ENCODE data around the gene UBE4A.

The UBE4A gene

DNA sequence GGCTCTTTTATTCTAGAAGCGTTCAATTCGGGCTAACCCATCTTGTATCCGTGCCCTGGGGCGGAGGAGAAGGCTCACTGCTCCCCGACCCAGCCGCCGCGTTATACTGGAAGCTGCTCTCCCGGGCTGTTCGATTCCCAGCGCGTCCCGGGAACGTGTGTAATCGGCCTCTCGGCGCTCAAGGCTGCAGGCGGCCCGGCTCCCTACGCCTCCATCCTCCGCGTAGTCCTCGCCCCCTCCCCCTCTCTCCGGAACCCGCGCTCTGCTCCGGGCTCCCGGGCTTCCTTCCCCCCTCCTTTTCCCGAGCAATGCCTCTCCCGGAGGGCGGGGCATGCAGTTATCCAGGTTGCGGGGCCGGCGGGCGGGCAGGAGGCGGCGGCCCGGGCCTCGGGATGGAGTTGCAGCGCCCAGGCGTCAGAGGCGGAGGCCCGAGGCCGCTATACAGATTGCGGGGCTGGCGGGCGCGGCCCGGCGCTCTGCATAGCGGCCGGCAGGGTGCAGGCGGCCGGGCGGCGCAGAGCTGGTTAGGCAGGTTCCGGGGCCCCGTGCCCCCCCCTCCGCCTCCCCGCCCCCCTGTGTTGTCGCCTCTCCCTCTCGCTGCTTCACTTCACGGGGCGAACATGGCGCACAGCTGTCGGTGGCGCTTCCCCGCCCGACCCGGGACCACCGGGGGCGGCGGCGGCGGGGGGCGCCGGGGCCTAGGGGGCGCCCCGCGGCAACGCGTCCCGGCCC is 76.7 kb downstream of the UBE4A start, which contains the start of gene KMT2A:
TSS of gene KMT2A (plus strand) at position 600 of the 732 bp plus-strand sequence. CDS start at position 621, 21 bp downstream.
- peaks cover 31% of the 10 kb centered on the region for H3K4me1 ChIP-seq (ENCODE audit: control insufficient read depth, insufficient read depth, low read length)
- H3K9me3 ChIP-seq (ENCODE audit: control insufficient read depth, low read length) = no peaks in the 10 kb centered on the region
- no peaks in the 10 kb centered on the region for H3K27me3 ChIP-seq (ENCODE audit: control insufficient read depth, insufficient read depth, low read length)
- peak within 1 kb of the TSS; percentile 80 for H3K4me3 ChIP-seq (ENCODE audit: low read length)
- H3K36me3 ChIP-seq (ENCODE audit: control insufficient read depth, insufficient read depth, low read length) = no peaks in the 10 kb centered on the region
- H3K9ac ChIP-seq (ENCODE audit: low read length) = peak within 1 kb of the TSS; percentile 84

DNA sequence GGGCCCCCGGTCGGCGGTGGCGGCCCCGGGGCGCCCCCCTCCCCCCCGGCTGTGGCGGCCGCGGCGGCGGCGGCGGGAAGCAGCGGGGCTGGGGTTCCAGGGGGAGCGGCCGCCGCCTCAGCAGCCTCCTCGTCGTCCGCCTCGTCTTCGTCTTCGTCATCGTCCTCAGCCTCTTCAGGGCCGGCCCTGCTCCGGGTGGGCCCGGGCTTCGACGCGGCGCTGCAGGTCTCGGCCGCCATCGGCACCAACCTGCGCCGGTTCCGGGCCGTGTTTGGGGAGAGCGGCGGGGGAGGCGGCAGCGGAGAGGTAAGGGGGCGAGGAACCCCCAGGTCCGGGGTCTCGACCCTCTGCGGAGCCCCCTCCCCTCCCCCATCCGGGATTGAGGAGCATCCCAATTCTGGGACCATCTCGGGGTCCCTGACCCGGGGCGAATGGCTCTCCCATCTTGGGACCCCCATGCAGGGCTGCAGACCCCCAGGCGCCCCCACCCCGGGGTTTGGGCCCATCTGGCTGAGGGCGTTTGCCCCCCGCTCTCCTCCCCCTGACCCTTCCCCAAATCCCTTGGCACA is 77.3 kb downstream of the UBE4A start:
- Histone ChIP-seq H3K9ac (ENCODE audit: low read length) (peak overlapping the region; percentile 84), H3K4me3 (ENCODE audit: low read length) (peak overlapping the region; percentile 80), H3K36me3 (ENCODE audit: control insufficient read depth, insufficient read depth, low read length) (no peaks in the 10 kb centered on the region), H3K27me3 (ENCODE audit: control insufficient read depth, insufficient read depth, low read length) (no peaks in the 10 kb centered on the region), H3K4me1 (ENCODE audit: control insufficient read depth, insufficient read depth, low read length) (peaks cover 33% of the 10 kb centered on the region), H3K9me3 (ENCODE audit: control insufficient read depth, low read length) (no peaks in the 10 kb centered on the region)

DNA sequence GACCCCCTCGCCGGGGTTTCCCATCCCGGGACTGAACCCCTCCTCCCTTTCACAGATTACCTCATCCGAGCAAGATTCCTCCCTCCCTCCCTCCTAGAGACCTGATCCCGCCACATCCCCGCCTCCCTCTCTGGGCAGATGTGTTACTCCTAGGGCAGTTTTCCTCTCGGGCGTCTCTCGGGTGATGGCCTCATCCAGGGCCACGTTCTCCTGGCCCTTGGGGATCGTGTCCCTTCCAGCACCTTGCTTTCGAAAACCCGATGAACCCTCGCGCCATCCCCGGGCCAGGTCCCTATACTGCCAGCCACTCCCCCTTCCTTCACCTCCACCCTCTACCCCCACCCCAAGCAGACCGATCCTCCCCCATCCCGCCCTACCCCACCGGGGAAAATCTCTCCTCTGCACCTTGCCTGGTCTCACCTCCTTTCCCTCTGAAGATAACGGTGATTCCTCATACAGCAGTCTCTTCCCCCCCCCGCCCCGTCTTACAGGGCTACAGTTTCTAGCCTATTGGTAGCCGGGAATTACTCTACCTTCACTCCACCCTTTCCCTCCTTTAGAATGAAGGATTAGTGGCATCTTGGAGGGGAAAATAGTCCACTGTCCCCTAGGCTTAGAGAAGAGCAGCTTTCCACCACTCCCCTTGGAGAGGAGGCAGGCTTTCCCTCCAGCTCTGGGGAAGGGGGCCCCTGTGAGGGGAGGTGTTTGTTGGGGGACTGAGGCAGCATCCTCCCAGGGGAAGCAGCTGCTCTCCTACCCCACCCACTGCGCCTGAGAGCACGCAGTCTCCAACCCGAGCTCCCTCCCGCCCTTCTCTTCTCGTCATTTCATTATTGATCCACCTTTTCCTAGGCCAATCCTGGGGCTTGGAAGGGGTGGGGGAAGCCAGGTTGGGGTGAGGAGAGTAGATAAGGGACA is 78.1 kb downstream of the UBE4A start:
- H3K4me1 ChIP-seq (ENCODE audit: control insufficient read depth, insufficient read depth, low read length) = peaks cover 38% of the 10 kb centered on the region
- H3K9ac ChIP-seq (ENCODE audit: low read length) = peak overlapping the region; percentile 84
- no peaks in the 10 kb centered on the region for H3K9me3 ChIP-seq (ENCODE audit: control insufficient read depth, low read length)
- H3K36me3 ChIP-seq (ENCODE audit: control insufficient read depth, insufficient read depth, low read length) = no peaks in the 10 kb centered on the region
- H3K4me3 ChIP-seq (ENCODE audit: low read length) = peak overlapping the region; percentile 80
- no peaks in the 10 kb centered on the region for H3K27me3 ChIP-seq (ENCODE audit: control insufficient read depth, insufficient read depth, low read length)

DNA sequence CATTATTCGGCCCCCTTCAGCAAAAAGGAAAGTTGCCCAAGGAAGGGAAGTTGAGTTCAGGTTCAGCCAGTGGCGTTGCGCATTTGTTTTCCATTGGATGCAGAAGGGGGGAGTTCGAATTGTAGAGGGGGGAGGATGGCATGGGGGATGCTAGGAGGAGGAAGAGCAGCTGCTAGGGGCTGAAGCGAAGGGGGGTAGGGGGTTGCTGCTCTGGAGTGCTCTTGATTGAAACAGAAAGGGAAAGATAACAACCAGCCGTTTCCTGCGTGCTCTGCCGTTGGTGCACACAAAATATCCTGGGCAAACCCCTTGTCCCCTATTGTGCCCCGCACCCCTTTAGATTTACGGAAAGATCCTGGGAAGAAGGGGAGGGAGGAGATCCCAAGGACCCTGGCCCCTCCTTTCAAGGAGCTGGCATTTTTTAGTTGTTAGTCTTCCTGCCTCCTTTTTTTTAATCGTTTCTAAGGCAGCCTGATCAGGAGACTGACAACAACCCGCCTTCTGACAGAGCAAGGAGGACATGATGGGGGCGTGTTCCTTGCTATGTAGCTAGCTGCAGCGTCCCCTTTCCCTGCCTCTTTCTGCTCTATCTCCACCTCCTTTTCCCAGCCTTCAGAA is 79.0 kb downstream of the UBE4A start:
- Histone ChIP-seq H3K9me3 (ENCODE audit: control insufficient read depth, low read length) (no peaks in the 10 kb centered on the region), H3K27me3 (ENCODE audit: control insufficient read depth, insufficient read depth, low read length) (no peaks in the 10 kb centered on the region), H3K4me3 (ENCODE audit: low read length) (peak overlapping the region; percentile 80), H3K4me1 (ENCODE audit: control insufficient read depth, insufficient read depth, low read length) (peaks cover 38% of the 10 kb centered on the region), H3K9ac (ENCODE audit: low read length) (peak overlapping the region; percentile 84), H3K36me3 (ENCODE audit: control insufficient read depth, insufficient read depth, low read length) (no peaks in the 10 kb centered on the region)

DNA sequence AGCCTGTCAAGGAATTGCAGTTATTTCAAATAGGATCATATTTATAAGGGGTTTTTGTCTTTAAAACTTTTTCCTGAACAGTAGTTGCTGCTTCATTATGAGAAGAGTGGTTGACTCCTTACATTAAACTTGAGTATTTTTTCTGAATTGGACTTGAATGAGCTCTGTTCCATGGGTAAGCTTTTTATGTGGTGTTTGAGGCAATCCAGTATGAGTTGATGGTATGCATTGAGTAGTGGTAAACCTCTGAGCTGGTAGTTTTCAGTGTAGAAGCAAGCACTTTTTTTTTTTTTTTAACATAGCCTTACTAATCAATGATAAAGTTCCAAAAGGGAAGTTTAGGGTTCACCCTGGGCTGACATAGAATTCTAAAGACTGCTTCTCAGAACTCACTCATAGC is 80.2 kb downstream of the UBE4A start:
- Histone ChIP-seq H3K9me3 (ENCODE audit: control insufficient read depth, low read length) (no peaks in the 10 kb centered on the region), H3K4me1 (ENCODE audit: control insufficient read depth, insufficient read depth, low read length) (peaks cover 32% of the 10 kb centered on the region), H3K9ac (ENCODE audit: low read length) (no peak overlapping the region), H3K4me3 (ENCODE audit: low read length) (no peak overlapping the region), H3K27me3 (ENCODE audit: control insufficient read depth, insufficient read depth, low read length) (no peaks in the 10 kb centered on the region), H3K36me3 (ENCODE audit: control insufficient read depth, insufficient read depth, low read length) (no peaks in the 10 kb centered on the region)

DNA sequence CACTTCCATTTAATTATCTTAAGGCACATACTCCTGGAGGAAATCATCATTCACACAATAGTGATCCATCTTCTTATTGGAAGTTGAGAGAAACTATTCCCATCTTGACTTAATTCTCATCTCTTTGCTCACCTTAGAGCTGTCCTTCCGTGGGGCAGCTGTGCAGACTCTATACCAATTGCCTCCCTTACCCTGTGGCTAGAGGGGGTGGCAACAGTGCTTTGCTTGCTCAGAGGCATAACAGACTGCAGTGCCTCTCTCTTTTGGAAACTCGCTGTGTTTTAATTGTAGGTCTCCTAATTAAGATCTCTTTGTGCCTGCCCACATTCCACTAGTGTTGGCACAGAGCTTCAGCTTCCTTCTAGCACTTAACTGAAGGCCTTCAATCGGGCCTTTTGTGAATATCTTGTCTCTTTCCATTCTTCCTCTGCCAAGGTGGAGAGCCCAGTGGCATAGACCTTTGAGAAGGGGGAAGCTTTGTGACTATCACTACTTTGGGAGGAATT is 82.4 kb downstream of the UBE4A start:
- H3K4me1 ChIP-seq (ENCODE audit: control insufficient read depth, insufficient read depth, low read length) = peaks cover 29% of the 10 kb centered on the region
- H3K9me3 ChIP-seq (ENCODE audit: control insufficient read depth, low read length) = no peaks in the 10 kb centered on the region
- no peak overlapping the region for H3K4me3 ChIP-seq (ENCODE audit: low read length)
- no peaks in the 10 kb centered on the region for H3K36me3 ChIP-seq (ENCODE audit: control insufficient read depth, insufficient read depth, low read length)
- H3K27me3 ChIP-seq (ENCODE audit: control insufficient read depth, insufficient read depth, low read length) = no peaks in the 10 kb centered on the region
- H3K9ac ChIP-seq (ENCODE audit: low read length) = no peak overlapping the region

DNA sequence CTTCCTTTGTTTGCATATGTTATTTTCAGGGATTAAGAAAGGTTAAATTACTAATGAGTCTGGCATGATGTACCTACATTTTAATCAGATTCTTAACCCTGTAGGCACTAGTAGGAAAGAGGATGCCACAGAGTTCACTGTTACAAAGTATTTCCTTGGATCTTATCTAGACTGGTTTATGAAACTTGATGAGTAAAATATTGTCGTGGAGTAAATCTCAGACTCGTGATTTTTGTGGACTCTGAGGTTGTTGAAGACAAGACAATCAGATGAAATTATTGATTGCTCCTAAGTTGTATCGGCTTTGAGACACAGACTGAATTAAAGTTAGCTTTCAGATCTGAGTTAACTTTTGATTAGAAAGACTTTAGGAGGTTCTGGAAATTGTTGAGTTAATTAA is 82.9 kb downstream of the UBE4A start:
- H3K27me3 ChIP-seq (ENCODE audit: control insufficient read depth, insufficient read depth, low read length) = no peaks in the 10 kb centered on the region
- peaks cover 29% of the 10 kb centered on the region for H3K4me1 ChIP-seq (ENCODE audit: control insufficient read depth, insufficient read depth, low read length)
- no peak overlapping the region for H3K4me3 ChIP-seq (ENCODE audit: low read length)

DNA sequence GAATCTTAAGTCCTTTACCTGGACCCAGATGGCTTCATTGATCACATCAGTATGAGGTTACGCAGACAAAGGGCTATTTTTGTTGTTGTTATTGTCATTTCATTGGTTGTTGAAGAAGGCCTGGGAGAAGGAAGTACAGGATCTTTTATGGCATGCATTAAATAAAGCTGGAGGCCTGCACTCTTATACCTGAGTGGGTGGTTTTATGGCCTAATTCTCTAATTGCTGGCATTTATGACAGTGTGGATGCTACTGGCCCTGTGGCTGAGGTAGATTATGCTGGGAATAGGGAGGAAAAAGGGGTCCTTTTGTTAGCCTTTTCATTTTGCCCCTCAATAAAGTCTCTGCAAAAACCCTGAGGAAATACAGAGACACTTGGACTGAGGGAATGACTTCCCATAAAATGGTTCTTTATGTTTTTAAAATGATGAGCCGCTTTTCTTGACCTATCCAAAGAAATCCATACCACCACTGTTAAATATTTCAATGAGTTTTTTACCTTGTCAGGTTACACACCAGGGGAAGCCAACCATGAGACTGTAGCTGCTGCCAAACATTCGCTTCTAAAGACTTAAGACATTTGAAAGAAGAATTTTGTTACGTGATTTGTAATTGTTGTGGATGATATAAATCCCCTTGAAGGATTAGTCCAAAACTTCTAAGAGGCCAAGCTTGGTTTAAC is 83.6 kb downstream of the UBE4A start:
- no peaks in the 10 kb centered on the region for H3K36me3 ChIP-seq (ENCODE audit: control insufficient read depth, insufficient read depth, low read length)
- no peak overlapping the region for H3K9ac ChIP-seq (ENCODE audit: low read length)
- no peak overlapping the region for H3K4me3 ChIP-seq (ENCODE audit: low read length)
- H3K9me3 ChIP-seq (ENCODE audit: control insufficient read depth, low read length) = no peaks in the 10 kb centered on the region
- H3K4me1 ChIP-seq (ENCODE audit: control insufficient read depth, insufficient read depth, low read length) = peaks cover 22% of the 10 kb centered on the region
- no peaks in the 10 kb centered on the region for H3K27me3 ChIP-seq (ENCODE audit: control insufficient read depth, insufficient read depth, low read length)

More for the DNA sequence above, 82.9 kb downstream of the UBE4A start:
- no peaks in the 10 kb centered on the region for H3K36me3 ChIP-seq (ENCODE audit: control insufficient read depth, insufficient read depth, low read length)
- no peak overlapping the region for H3K9ac ChIP-seq (ENCODE audit: low read length)
- H3K9me3 ChIP-seq (ENCODE audit: control insufficient read depth, low read length) = no peaks in the 10 kb centered on the region

DNA sequence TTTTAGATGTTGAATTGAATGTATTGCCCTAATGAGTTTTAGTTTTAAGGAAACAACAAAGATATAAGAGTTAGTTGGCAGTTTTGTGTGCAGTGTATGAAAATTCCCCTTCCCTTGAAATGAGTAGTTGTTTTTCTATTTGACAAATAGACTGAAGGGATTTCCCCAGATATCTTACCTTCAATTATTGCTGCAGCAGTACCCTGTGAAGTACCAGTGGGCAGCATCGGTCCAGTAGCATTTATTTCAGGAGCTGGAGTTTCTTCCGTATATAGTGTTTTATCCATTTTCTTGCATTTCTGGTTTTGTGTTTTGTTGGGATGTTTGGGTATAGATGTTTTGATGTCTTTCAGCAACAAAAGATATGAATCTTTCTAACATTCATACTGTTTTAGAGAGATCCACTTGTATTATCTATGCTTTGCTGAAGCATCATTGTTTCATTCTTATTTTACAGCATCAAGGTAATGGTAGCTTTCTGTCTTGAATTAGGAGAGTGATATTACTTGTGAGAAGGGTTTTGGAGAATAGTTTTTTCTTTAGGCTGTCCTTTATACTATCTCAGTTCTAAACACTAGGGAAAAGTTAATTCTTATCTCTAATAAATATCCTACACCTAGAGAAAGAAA is 84.3 kb downstream of the UBE4A start:
- H3K27me3 ChIP-seq (ENCODE audit: control insufficient read depth, insufficient read depth, low read length) = no peaks in the 10 kb centered on the region
- H3K4me1 ChIP-seq (ENCODE audit: control insufficient read depth, insufficient read depth, low read length) = peaks cover 16% of the 10 kb centered on the region
- H3K9me3 ChIP-seq (ENCODE audit: control insufficient read depth, low read length) = no peaks in the 10 kb centered on the region
- no peak overlapping the region for H3K9ac ChIP-seq (ENCODE audit: low read length)
- H3K4me3 ChIP-seq (ENCODE audit: low read length) = no peak overlapping the region
- no peaks in the 10 kb centered on the region for H3K36me3 ChIP-seq (ENCODE audit: control insufficient read depth, insufficient read depth, low read length)

DNA sequence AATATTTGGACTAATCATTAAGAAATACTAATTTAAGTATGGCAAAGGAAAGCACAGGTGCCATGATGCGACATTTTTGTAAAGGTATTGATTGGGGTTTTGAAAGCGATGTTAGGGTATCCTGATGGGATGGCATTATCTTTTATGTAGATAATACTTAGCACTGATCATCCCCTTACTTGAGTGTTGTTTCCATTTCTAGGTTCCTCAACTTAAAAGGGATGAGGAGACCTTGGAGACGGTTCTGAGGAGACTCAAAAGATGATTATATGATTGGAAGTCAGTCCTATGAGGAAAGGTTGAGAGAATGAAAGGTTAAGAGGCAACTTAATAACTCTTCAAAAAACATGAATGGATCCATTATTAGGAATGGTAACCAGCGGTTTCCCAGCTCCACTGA is 88.0 kb downstream of the UBE4A start:
- no peaks in the 10 kb centered on the region for H3K36me3 ChIP-seq (ENCODE audit: control insufficient read depth, insufficient read depth, low read length)
- no peak overlapping the region for H3K4me3 ChIP-seq (ENCODE audit: low read length)
- no peaks in the 10 kb centered on the region for H3K27me3 ChIP-seq (ENCODE audit: control insufficient read depth, insufficient read depth, low read length)
- no peaks in the 10 kb centered on the region for H3K9me3 ChIP-seq (ENCODE audit: control insufficient read depth, low read length)
- H3K4me1 ChIP-seq (ENCODE audit: control insufficient read depth, insufficient read depth, low read length) = no peaks in the 10 kb centered on the region
- H3K9ac ChIP-seq (ENCODE audit: low read length) = no peak overlapping the region

DNA sequence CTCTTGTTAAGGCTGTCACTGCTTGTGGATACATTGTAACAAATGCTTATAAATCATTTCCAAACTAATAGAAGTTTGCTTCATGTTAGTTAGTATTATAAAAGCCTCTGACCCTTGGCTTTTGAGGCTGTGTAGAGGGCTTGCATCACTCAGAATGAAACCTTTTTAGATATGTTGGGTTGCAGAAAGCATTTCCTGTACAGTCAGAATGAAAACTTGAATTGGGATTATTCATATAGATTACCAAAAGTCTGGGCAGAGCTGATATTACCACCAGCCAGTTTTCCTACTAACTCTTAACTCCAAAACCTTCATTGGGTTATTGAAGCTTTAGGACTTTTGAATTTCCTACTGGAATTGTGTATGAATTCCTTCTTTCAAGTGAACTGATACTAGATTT is 88.9 kb downstream of the UBE4A start:
- H3K36me3 ChIP-seq (ENCODE audit: control insufficient read depth, insufficient read depth, low read length) = no peaks in the 10 kb centered on the region
- H3K9ac ChIP-seq (ENCODE audit: low read length) = no peak overlapping the region
- H3K4me1 ChIP-seq (ENCODE audit: control insufficient read depth, insufficient read depth, low read length) = no peaks in the 10 kb centered on the region
- no peaks in the 10 kb centered on the region for H3K9me3 ChIP-seq (ENCODE audit: control insufficient read depth, low read length)
- H3K27me3 ChIP-seq (ENCODE audit: control insufficient read depth, insufficient read depth, low read length) = no peaks in the 10 kb centered on the region
- no peak overlapping the region for H3K4me3 ChIP-seq (ENCODE audit: low read length)

Data from mucosa of stomach (tissue), 1 donor.